ENCODE measurements around the gene PLA2G4C.
A peak's percentile ranks its signal among the peaks of the same experiment; 100 is the strongest.

Gene PLA2G4C, protein sequence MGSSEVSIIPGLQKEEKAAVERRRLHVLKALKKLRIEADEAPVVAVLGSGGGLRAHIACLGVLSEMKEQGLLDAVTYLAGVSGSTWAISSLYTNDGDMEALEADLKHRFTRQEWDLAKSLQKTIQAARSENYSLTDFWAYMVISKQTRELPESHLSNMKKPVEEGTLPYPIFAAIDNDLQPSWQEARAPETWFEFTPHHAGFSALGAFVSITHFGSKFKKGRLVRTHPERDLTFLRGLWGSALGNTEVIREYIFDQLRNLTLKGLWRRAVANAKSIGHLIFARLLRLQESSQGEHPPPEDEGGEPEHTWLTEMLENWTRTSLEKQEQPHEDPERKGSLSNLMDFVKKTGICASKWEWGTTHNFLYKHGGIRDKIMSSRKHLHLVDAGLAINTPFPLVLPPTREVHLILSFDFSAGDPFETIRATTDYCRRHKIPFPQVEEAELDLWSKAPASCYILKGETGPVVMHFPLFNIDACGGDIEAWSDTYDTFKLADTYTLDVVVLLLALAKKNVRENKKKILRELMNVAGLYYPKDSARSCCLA

GRCh38 chr19:48110350-48110966, at the start of gene PLA2G4C:
TSS of gene PLA2G4C (minus strand) at chr19:48110817. CDS start at chr19:48106529, 4,288 bp downstream.
- peak; percentile 60 to 75 for DNase-seq

GRCh38 chr19:48158210-48158790, 47.7 kb upstream of the PLA2G4C start:
- no peak for DNase-seq

DNA sequence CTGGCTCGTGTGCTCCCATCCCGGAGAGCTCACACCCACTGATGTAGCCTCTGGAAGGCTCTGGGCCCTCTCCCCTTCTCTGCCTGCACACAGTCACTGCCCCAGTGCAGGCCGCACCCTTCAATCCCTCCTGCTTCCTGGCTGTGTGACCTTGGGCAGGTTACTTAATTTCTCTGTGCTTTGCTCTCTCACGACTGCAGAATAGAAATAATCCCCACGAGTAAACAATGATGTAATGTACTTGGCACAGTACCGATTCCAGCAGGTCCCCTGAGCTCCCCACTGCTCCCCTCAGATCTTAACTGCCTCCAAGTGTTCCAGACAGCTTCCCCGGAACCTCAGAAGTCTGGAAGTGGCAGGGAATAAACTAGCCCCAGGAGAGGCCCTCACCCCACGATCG, 43.4 kb upstream of the PLA2G4C start:
- DNase-seq, result no peak

DNA sequence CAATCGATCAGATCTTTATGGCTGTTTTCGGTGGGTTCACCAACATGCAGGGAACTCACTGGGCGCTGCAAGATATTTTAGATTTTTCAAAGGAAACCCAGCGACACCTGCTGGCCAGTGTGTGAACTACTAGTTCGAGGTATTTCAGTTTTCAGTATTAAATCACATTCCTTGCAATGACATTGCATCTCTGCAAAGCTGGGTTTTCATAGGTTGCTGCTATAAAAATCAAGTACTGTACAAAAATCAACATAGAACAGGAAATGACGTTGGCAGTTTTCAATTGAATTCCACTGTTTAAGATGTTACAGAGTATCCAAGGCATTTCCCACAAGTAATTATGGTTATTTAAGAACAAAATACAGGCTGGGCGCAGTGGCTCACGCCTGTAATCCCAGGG, 41.9 kb upstream of the PLA2G4C start:
- peak; percentile 29 to 41 for DNase-seq

- DNase-seq, result no peak
These were observed 38.8 kb upstream of the PLA2G4C start for GRCh38 chr19:48149430-48149829.

GRCh38 chr19:48148576-48148975, 38.0 kb upstream of the PLA2G4C start:
- DNase-seq, result no peak

DNA sequence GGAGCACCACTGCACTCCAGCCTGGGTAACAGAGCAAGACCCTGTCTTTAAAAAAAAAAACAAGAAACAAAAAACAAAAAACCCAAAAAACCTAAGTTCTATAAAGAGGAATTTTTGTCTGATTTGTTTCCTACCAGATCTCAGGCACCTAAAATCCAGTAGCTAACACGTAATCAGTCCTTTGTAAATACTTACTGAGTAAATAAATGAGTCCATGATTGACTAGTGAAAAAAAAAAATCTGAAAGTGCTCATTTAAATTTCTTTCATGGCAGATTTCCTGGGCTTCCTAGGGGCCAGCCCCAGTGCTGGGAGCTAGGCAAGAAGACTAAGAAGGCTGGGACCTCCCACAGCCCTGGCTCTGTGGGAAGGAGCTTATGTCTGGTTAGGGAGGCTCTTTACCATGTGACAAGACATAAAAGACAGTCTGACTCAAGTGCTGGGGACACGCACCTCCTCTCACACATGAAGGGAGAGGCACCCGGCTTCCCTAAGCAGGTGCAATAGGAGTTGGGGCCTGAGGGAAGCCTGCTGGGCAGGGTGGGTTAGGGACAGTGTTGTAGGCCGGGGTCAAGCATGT, 37.1 kb upstream of the PLA2G4C start:
- no peak for DNase-seq

DNA sequence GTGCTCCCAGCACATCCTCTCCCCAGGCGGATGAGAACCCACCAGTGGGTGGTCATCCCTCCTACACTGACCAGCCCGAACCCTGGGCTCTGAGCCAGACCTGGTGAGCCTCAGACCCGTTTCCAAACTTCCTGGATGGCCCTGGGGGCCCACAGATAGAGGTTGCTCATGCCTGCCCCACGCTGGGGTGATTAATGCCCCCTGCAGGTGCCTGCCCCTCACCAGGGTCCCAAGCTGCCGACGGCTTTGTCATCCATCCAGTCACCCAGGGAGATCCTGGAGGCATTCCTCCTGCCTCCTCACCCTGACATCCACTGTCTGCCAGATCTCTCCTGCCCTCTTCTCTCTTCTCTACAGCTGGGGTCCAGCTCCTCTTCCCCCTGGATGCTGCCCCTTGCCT, 28.4 kb upstream of the PLA2G4C start:
- DNase-seq, result no peak

- DNase-seq, result no peak
These were observed 26.8 kb upstream of the PLA2G4C start for GRCh38 chr19:48137411-48137810.

DNA sequence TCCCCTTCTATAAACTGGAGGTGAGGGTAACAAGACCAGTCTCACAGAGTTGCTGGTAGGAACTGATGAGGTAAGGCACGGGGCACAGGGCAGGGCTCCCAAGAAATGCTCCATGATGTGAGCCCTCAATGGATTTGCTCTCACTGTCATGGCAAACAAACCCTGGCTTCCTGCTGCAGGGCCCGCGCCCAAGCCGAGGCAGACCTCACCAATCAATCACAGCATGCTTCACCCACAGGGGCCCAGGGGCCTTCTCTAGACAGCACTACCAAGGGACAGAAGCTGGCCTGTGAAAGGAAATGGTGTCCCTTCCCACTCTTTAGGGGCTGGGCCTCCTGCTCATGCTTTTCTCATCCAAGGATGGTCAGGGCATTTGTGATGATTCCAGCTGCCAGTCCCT, 25.9 kb upstream of the PLA2G4C start:
- no peak for DNase-seq

- DNase-seq, result no peak
These were observed 24.8 kb upstream of the PLA2G4C start for GRCh38 chr19:48135411-48135810.

GRCh38 chr19:48133094-48133493, 22.5 kb upstream of the PLA2G4C start:
- DNase-seq, result no peak

DNA sequence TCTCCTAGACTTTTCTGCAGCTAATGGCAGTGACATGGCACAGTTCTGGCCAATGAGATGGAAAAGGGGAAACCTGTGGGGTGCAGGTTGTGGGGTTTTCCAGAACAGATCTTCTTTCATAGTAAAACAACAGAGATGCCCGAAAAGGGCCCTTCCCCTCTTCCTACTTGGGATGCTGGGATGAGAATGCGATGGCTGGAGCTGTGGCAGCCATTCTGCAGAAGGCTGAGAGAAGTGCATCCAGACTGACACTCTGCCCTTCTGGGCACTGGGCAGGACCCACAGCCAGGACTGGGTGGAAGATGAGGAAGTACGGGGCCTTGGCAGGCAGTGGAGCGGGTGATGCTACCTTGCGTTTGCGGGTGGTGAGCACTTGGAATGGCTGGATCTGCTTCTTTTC, 16.9 kb upstream of the PLA2G4C start:
- DNase-seq, result no peak

GRCh38 chr19:48123907-48124651, 13.5 kb upstream of the PLA2G4C start:
- DNase-seq, result no peak

DNA sequence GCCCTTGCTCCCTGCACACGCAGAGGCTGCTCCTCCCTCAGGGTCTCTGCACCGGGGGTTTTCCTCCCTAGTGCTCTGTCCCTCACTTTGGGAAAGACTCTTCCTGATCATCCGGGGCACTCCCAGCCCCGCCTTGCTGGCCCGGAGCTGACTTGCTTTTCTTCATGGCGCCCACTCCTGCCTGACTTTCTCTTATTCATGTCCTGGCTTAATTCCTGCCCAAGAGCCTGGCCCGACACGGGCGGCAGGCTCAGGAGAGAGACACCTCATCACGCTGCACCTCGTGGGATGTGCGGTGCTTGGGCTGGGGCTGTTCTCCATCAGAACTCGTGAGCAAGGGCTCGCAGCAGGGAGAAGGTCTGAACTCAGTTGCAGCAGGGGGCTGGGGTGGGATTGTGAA, 11.8 kb upstream of the PLA2G4C start:
- DNase-seq, result no peak

DNA sequence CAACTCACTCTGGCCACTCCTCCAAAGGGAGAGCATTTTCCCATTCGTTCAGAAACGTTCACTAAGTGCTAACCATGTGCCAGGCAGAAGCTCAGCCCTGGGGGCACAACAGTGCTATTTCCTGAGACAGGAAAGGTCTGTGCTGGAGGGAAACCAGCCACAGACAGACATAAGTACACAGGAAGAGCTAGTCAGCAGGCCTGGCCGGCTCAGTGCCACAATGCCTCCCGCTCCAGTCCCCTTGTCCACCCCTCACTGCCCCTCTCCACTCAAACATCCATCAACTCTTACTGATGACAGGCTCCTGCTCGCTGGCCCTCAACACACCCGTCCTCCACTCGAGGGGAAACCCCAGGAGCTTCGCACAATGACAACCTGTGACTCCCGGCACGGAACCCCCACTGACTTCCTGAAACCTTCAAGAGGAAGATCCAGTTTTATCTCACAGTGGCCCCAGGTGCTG, 11.3 kb upstream of the PLA2G4C start:
- DNase-seq, result no peak

DNA sequence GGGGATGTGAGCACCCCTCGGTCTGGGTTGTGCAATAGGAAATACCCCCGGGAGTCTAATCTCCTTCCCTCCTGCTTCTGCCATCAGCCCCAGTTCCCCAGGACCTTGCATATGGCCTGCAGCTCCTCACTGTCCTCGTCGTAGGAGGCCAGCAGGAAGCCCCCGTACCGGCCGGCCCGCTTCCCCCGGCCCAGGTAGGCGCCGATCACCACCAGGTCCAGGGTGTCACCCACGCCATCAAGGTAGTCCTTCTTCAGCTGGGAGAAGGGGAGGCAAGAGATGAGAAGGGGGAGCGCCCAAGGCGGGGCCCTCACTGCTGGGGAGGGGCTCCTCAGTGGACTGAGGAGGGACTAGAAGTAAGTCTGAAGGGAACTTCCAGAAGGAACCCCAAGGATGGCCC, 10.4 kb upstream of the PLA2G4C start:
- DNase-seq, result no peak

DNA sequence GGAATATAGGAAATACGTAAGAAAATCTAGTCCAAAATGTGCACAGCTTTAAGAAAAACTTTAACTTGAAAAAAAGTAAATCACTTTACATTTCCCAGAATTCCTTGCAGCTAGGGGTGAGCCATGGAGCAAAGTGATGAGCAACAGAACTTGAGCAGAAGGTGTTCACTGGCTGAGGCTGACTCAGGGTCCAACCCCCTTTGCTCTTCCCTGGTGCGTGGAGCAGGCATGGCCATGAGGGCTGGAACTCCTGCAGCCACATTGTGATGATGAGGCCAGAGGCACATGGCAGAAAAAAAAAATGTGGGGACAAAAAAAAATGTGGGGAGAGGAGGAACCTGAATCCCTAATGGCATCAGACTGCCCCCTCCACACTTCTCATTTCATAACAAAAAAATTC, 9.9 kb upstream of the PLA2G4C start:
- no peak for DNase-seq

DNA sequence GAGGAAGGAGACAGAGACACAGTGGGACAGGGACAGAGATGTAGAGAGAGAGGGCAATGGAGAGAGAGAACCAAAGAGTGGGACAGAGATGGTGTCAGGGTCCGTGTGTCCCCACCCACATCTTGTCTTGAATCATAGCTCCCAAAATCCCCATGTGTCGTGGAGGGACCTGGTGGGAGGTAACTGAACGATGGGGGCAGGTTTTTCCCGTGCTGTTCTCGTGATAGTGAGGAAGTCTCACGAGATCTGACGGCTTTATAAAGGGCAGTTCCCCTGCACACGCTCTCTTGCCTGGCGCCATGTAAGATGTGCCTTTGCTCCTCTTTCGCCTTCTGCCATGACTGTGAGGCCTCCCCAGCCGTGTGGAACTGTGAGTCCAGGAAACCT, 7.5 kb upstream of the PLA2G4C start:
- no peak for DNase-seq

DNA sequence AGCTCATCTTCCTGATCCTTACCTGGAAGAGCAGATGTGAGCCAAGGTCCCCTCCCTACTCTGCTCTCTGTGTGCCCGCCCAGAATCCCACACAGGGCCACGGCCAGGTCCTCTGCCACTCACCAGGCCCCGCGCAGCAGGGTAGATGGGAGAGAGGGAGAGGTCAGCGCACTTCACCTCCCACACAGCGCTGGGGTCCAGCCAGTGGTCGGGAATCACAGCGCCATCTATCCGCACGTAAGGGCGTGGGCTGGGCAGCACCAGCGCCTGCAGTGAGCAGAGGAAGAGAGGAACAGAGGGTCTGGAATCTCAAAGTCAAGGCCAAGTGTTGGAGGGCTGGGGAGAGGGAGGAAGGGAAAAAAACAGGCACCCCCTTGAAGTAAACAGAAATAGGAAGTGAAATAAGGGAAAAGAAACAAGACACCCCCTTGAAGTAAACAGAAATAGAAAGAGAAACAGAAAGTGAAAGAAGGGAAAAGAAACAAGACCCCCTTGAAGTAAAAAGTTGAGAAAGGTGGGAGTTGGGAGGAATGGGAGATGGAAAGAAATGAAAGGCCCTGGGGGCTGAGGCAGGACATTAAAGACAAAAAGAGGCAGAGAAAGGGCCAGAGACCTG, 7.0 kb upstream of the PLA2G4C start:
- no peak for DNase-seq

DNA sequence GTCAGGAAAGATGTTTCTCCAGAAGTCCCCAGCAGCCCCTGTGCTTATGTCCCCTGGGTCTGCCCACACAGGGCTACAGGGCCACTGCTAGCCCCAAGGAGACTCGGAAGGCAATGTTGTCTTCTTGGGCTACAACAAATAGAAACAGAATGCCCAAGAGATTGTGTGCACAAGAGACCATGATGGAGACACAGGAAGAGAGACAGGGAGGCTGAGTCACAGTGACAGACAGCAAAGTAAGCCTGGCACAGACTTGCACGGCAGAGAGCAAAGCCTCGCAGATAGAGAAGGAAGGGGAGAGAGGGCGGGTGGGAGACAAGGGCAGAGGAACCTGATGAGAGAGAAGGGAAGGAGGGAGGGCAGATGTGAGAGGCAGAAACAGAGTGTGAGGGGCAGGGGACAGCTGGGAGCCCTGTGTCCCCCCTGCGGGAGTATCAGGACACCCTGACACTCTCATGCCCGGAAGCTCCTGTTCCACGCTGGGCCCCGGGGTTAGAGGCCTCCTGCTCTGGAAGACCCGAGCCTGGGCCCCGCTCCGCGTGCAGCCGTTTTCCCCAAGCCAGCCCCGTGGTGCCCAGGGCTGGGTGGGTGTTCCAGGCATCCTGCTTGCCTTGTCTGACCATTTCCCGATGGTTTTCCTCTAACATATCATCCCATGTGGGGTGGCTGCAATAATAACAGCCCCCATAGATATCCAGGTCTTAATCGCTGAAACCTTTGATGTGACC, 2.7 kb upstream of the PLA2G4C start:
- no peak for DNase-seq

DNA sequence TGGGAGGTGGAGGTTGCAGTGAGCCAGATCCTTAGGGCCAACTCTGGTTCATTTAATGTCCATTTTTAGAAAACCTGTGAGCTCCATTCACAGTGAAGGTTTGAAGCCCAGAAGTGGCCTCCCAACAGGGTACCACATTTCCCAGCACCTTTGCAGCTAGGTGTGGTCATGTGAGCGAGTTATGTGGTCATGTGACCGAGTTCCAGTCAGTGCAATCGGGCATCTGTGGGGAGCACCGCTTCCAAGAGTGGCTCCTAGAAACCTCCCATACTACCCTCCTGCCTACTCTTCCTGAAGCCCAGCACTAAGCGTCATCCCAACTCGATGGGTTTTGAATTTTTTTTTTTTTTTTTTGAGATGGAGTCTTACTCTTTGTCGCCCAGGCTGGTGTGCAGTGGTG, 663 bp upstream of the PLA2G4C start:
- no peak for DNase-seq

Data from AML-193 (cell line).